NB4 (cell line): ENCODE data around the gene PLD4.

Experiments used
- CTCF ChIP-seq: IDR thresholded peaks from one replicate; pipeline ENCODE4 v1.5.1; 2012; ENCODE audit warnings: low read depth, low read length
- MYC ChIP-seq: IDR thresholded peaks from 2 replicates; pipeline ENCODE4 v1.6.1; 2011; ENCODE audit warnings: low read depth, low read length
- POLR2A ChIP-seq: IDR thresholded peaks from 2 replicates; pipeline ENCODE4 v1.6.1; 2011; ENCODE audit warnings: mild to moderate bottlenecking; ENCODE audit not compliant: insufficient read length; ENCODE audit errors: extremely low read depth
- TF ChIP-seq, protein P1 (sequence below): IDR thresholded peaks from 2 replicates; pipeline ENCODE4 v1.6.1; 2011; ENCODE audit warnings: low read depth, low read length

GRCh38 chr14:104974665-104975390, 50.1 kb downstream of the PLD4 start:
- no peak for TF ChIP-seq CTCF
- TF ChIP-seq, protein P1, sequence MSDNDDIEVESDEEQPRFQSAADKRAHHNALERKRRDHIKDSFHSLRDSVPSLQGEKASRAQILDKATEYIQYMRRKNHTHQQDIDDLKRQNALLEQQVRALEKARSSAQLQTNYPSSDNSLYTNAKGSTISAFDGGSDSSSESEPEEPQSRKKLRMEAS = no peak
- no peak for TF ChIP-seq MYC
- no peak for TF ChIP-seq POLR2A
